HL-60 (cell line): ENCODE data around the gene CYB561.

Experiments used
- DNase-seq, 2 experiments: peaks; one replicate each; pipeline ENCODE4 v3.0.0-alpha.2; 2010 to 2020; ENCODE audit warnings: low read depth in 1 of 2, low spot score in 1 of 2
- H3K27ac ChIP-seq: fragments of 250-450 bp; sonication (Bioruptor Pico); replicated peaks from 2 replicates; pipeline ENCODE4 v1.5.1; 2020; ENCODE audit warnings: mild to moderate bottlenecking, moderate library complexity
- H3K27me3 ChIP-seq: fragments of 250-450 bp; sonication (Bioruptor Pico); 2 replicates; pipeline ENCODE4 v1.5.1; 2021; ENCODE audit warnings: mild to moderate bottlenecking, moderate library complexity; ENCODE audit not compliant: insufficient read depth, poor library complexity, severe bottlenecking
- H3K4me3 ChIP-seq: replicated peaks from 2 replicates; pipeline ENCODE4 v1.5.1; 2011; ENCODE audit warnings: mild to moderate bottlenecking, control low read depth, low read length; ENCODE audit not compliant: insufficient read depth
- GABPA ChIP-seq: IDR thresholded peaks from 2 replicates; pipeline ENCODE4 v1.6.1; 2012; ENCODE audit warnings: low read depth
- POLR2AphosphoS5 ChIP-seq: IDR thresholded peaks from 2 replicates; pipeline ENCODE4 v1.6.1; 2012; ENCODE audit warnings: low read depth
- SPI1 ChIP-seq: IDR thresholded peaks from 2 replicates; pipeline ENCODE4 v1.6.1; 2012; ENCODE audit warnings: low read depth, mild to moderate bottlenecking, borderline replicate concordance
- TF ChIP-seq, protein P1 (sequence below): IDR thresholded peaks from 2 replicates; pipeline ENCODE4 v1.6.1; 2012; ENCODE audit warnings: low read depth; ENCODE audit not compliant: insufficient replicate concordance
- TF ChIP-seq, protein P2 (sequence below): IDR thresholded peaks from one replicate; pipeline ENCODE4 v1.5.1; 2011; ENCODE audit warnings: low read length, control low read depth, inconsistent platforms; ENCODE audit not compliant: insufficient read depth

Gene CYB561

DNA sequence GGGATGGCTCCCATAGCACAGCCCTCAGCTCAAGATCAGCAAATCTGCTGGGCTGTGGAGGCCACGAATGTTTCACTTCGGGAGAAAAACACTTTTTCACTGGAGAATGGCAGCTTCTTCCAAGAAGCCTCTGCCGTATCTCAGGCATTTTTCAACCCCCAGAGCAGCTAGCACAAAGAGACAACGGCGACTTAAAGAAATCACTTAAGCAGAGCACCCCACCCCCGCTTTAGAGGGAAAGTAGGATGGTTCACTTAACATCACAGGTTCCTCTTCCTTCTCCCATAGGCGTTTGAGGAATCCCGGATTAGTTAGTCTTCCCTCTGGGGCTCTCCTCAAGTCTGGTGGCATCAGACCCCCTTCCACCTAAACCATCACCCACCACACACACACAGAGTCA, 27.6 kb downstream of the CYB561 start:
- no peak overlapping the region for H3K4me3 ChIP-seq
- no peak for TF ChIP-seq GABPA
- TF ChIP-seq, protein P1, sequence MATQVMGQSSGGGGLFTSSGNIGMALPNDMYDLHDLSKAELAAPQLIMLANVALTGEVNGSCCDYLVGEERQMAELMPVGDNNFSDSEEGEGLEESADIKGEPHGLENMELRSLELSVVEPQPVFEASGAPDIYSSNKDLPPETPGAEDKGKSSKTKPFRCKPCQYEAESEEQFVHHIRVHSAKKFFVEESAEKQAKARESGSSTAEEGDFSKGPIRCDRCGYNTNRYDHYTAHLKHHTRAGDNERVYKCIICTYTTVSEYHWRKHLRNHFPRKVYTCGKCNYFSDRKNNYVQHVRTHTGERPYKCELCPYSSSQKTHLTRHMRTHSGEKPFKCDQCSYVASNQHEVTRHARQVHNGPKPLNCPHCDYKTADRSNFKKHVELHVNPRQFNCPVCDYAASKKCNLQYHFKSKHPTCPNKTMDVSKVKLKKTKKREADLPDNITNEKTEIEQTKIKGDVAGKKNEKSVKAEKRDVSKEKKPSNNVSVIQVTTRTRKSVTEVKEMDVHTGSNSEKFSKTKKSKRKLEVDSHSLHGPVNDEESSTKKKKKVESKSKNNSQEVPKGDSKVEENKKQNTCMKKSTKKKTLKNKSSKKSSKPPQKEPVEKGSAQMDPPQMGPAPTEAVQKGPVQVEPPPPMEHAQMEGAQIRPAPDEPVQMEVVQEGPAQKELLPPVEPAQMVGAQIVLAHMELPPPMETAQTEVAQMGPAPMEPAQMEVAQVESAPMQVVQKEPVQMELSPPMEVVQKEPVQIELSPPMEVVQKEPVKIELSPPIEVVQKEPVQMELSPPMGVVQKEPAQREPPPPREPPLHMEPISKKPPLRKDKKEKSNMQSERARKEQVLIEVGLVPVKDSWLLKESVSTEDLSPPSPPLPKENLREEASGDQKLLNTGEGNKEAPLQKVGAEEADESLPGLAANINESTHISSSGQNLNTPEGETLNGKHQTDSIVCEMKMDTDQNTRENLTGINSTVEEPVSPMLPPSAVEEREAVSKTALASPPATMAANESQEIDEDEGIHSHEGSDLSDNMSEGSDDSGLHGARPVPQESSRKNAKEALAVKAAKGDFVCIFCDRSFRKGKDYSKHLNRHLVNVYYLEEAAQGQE, result no peak
- TF ChIP-seq, protein P2, sequence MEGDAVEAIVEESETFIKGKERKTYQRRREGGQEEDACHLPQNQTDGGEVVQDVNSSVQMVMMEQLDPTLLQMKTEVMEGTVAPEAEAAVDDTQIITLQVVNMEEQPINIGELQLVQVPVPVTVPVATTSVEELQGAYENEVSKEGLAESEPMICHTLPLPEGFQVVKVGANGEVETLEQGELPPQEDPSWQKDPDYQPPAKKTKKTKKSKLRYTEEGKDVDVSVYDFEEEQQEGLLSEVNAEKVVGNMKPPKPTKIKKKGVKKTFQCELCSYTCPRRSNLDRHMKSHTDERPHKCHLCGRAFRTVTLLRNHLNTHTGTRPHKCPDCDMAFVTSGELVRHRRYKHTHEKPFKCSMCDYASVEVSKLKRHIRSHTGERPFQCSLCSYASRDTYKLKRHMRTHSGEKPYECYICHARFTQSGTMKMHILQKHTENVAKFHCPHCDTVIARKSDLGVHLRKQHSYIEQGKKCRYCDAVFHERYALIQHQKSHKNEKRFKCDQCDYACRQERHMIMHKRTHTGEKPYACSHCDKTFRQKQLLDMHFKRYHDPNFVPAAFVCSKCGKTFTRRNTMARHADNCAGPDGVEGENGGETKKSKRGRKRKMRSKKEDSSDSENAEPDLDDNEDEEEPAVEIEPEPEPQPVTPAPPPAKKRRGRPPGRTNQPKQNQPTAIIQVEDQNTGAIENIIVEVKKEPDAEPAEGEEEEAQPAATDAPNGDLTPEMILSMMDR, result no peak
- TF ChIP-seq SPI1, result no peak
- no peak for TF ChIP-seq POLR2AphosphoS5
- no peaks in the 10 kb centered on the region for H3K27me3 ChIP-seq

DNA sequence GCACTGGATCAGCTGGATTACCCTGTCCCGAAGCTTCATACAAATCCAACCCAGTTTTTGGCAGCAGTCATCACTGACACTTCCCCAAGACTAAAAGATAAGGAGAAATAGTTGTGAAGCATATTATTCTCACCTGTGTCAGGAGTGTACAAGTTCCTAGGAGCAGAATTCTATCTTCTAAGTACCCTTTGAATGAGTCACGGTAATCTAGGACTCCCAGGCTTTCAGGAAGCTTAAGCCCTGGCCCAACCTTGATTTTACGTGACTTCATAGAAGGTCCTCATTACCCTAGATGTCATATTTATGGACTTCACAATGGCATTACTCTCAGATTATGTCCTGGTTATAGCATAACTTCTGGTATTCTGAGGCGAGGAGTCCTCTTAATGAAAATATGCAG, 31.9 kb downstream of the CYB561 start:
- DNase-seq, result no peak
- H3K4me3 ChIP-seq, result no peak overlapping the region
- TF ChIP-seq GABPA (no peak), SPI1 (no peak)
- TF ChIP-seq, protein P2, result no peak
- TF ChIP-seq, protein P1, result no peak
- no peak overlapping the region for H3K27ac ChIP-seq
- H3K27me3 ChIP-seq, result no peaks in the 10 kb centered on the region

More for the DNA sequence above, 27.6 kb downstream of the CYB561 start:
- no peak for DNase-seq
- H3K27ac ChIP-seq, result no peak overlapping the region

DNA sequence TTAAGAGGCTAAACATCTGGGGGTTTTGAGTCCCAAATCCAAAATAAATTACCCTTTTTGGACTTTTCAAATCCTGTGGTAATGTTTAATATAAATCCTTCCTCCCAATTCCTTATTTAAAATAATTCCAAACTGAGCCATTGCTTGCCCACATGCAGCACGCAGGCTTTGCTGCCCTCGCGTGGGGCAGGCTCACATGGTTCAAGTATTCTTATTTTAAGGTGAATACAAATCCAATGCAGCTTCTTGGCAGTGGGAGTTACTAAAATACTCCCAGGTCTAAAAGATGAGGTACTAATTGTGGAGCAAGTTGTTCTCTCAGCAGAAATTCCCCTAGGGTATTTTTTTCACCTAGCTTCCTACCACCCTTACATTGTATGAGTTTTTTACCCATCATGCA, 33.0 kb downstream of the CYB561 start:
- Histone ChIP-seq H3K27me3 (no peaks in the 10 kb centered on the region), H3K4me3 (no peak overlapping the region), H3K27ac (no peak overlapping the region)
- DNase-seq, result no peak
- TF ChIP-seq, protein P1, result no peak
- TF ChIP-seq POLR2AphosphoS5 (no peak), GABPA (no peak), SPI1 (no peak)
- TF ChIP-seq, protein P2, result no peak
